Frontal cortex (tissue), 4 donors: Measurements from ENCODE around the gene ILF3. TPM values are rescaled to one million over a fixed set of nuclear protein-coding genes. Genes with fewer than 3 reads are reported as not detected.

Experiments used
- DNase-seq, 2 donors: peaks; one replicate each; pipeline ENCODE4 v3.0.0; 2012; ENCODE audit warnings: low spot score in 2 of 2
- FAIRE-seq: peaks from 2 replicates; lab custom pipeline; 2012; peaks lifted over from hg19 to GRCh38; lab: Jason Lieb, UNC
- small RNA-seq: library from RNA; depleted of rRNA; stranded (forward); fragments of <200 nt; gene quantifications from one replicate; pipeline ENCODE3, GENCODE V24; 2014
- total RNA-seq: library from RNA; depleted of rRNA; stranded (reverse); fragments of >200 nt; gene quantifications from one replicate; pipeline ENCODE4 v1.2.3, GENCODE V29; 2014
- donor health status: control.
- donor health status: control.
- donor health status: control.

ILF3 gene
- total RNA-seq, 1 donor from 2014 or later, result 132 TPM

GRCh38 chr19:10724573-10725071 is 70.5 kb downstream of the ILF3 start:
- DNase-seq (peak in 1 of 2 donors; percentile 44), FAIRE-seq (no peak)

- no peak for FAIRE-seq
These were observed 71.3 kb downstream of the ILF3 start for GRCh38 chr19:10725415-10725814.

GRCh38 chr19:10726268-10726667 is 72.1 kb downstream of the ILF3 start:
- DNase-seq, result no peak
- no peak for FAIRE-seq

More at GRCh38 chr19:10725415-10725814, 71.3 kb downstream of the ILF3 start:
- DNase-seq, result no peak

GRCh38 chr19:10727685-10728201 is 73.6 kb downstream of the ILF3 start:
- peak in 1 of 2 donors; percentile 42 for DNase-seq
- no peak for FAIRE-seq

- FAIRE-seq (no peak), DNase-seq (no peak)
These were observed 75.3 kb downstream of the ILF3 start for GRCh38 chr19:10729411-10729810.

GRCh38 chr19:10730932-10731331 is 76.8 kb downstream of the ILF3 start:
- DNase-seq (no peak), FAIRE-seq (no peak)

GRCh38 chr19:10735741-10736140 is 81.6 kb downstream of the ILF3 start:
- FAIRE-seq (no peak), DNase-seq (no peak)

GRCh38 chr19:10736189-10736588 is 82.0 kb downstream of the ILF3 start:
- DNase-seq, result no peak
- no peak for FAIRE-seq

- FAIRE-seq (no peak), DNase-seq (no peak)
These were observed 82.9 kb downstream of the ILF3 start for GRCh38 chr19:10736916-10737551.

- FAIRE-seq (no peak), DNase-seq (no peak)
These were observed 83.6 kb downstream of the ILF3 start for GRCh38 chr19:10737722-10738121.

GRCh38 chr19:10740798-10741197 is 86.7 kb downstream of the ILF3 start:
- DNase-seq, result no peak
- no peak for FAIRE-seq

Small RNAs within 50 kb of the gene (small RNA-seq; reads per million reads assigned to genes)
- not detected for gene MIR638

Other genes with a start within 250 kb of the ILF3 start
- 3.3 TPM for gene PDE4A, start 233.8 kb upstream of the ILF3 start, total RNA-seq
- gene KEAP1, start 151.0 kb upstream of the ILF3 start, total RNA-seq, result 45.7 TPM
- 0.41 TPM for gene S1PR5, start 136.9 kb upstream of the ILF3 start, total RNA-seq
- 7.3 TPM for gene ATG4D, start 110.4 kb upstream of the ILF3 start, total RNA-seq
- gene KRI1, start 88.3 kb upstream of the ILF3 start, total RNA-seq, result 2.0 TPM
- 73.0 TPM for gene CDKN2D, start 85.4 kb upstream of the ILF3 start, total RNA-seq
- gene AP1M2, start 67.0 kb upstream of the ILF3 start, total RNA-seq, result 0.41 TPM
- gene SLC44A2, start 28.8 kb upstream of the ILF3 start, total RNA-seq, result 18.8 TPM
- gene QTRT1, start 47.1 kb downstream of the ILF3 start, total RNA-seq, result 31.8 TPM
- gene DNM2, start 63.7 kb downstream of the ILF3 start, total RNA-seq, result 38.3 TPM
- 11.8 TPM for gene TMED1, start 181.9 kb downstream of the ILF3 start, total RNA-seq
- gene C19orf38, start 194.1 kb downstream of the ILF3 start, total RNA-seq, result 0.82 TPM
- 18.8 TPM for gene CARM1, start 217.2 kb downstream of the ILF3 start, total RNA-seq